ENCODE measurements around the gene PPP4R4. TPM values are rescaled to one million over a fixed set of nuclear protein-coding genes. Genes with fewer than 3 reads are reported as not detected.

PPP4R4 gene
- total RNA-seq, 4 donors from 2014 or later: 0.24 to 4.4 (median 1.3) TPM

GRCh38 chr14:94278731-94279130, 104.6 kb downstream of the PPP4R4 start:
- H3K36me3 ChIP-seq: no peaks in the 10 kb centered on the region
- WGBS: 69% methylated on average over 2 of the region's 2 CpGs
- no peaks in the 10 kb centered on the region for H3K4me1 ChIP-seq
- no peak overlapping the region for H3K27ac ChIP-seq
- H3K9me3 ChIP-seq: no peaks in the 10 kb centered on the region
- TF ChIP-seq CTCF (IDR thresholded peaks at IDR 0.05) (no peak), POLR2AphosphoS5 (IDR thresholded peaks at IDR 0.05) (no peak), EP300 (IDR thresholded peaks at IDR 0.05) (no peak), POLR2A (IDR thresholded peaks at IDR 0.05) (no peak)
- H3K27me3 ChIP-seq: no peaks in the 10 kb centered on the region
- no peak for DNase-seq (ENCODE audit: low spot score in 2 of 2)
- H3K4me3 ChIP-seq: no peak overlapping the region

DNA sequence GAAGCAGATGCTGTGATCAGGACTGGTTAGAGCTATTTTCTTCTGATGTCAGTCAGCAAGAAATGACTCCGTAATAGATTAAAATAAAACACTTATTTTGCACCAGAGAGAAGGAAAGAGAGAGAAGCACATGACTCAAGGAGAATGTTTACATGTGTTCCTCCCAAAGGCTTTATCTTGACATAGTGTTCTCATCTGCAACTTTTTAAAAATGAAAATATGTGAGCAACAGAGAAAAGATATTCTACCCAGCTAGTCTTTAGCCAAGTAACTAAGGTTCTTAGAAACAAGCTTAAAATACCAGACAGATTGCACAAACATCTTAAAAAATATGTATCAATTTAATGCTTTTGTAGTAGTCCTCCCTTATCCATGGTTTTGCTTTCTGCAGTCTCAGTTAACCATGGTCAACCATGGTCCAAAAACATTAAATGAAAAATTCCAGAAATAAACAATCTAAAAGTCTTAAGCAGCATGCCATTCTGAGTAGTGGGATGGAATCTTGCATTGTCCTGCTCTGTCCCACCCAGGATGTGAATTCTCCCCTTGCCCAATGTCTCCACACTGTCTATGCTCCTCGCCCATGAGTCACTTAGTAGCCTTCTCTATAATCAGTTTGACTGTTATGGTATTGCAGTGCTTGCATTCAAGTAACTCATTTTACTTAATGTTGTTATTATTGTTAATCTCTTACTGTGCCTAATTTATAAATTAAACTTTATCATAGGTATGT, 109.0 kb downstream of the PPP4R4 start:
- H3K27ac ChIP-seq: no peak overlapping the region
- no peaks in the 10 kb centered on the region for H3K9me3 ChIP-seq
- TF ChIP-seq POLR2AphosphoS5 (IDR thresholded peaks at IDR 0.05): no peak
- TF ChIP-seq EP300 (IDR thresholded peaks at IDR 0.05): no peak
- no peak for TF ChIP-seq CTCF (IDR thresholded peaks at IDR 0.05)
- TF ChIP-seq POLR2A (IDR thresholded peaks at IDR 0.05): no peak
- H3K27me3 ChIP-seq: no peaks in the 10 kb centered on the region
- no peak for DNase-seq (ENCODE audit: low spot score in 2 of 2)
- H3K4me1 ChIP-seq: no peaks in the 10 kb centered on the region
- 79% methylated on average over 2 of the region's 2 CpGs for WGBS
- no peak overlapping the region for H3K4me3 ChIP-seq
- H3K36me3 ChIP-seq: no peaks in the 10 kb centered on the region

DNA sequence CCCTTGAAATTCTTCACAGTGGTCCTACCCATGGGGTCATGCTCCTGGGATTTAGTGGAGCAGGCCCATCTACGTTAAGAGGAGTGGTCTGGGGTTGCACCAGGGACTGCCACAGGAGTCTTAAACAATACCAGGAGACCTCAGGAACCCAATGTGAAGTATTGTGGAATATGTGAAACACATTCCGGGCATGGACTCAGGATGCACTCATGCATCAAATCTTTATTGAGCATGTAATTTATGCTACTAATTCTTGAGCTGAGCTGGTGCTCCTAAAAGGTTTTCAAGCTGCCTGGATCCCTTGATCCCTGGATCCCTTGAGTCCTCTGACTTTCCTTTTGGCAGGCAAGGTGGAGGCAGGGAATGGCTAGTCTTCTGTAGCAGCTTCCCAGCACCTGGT, 110.1 kb downstream of the PPP4R4 start:
- TF ChIP-seq CTCF (IDR thresholded peaks at IDR 0.05): no peak
- TF ChIP-seq EP300 (IDR thresholded peaks at IDR 0.05): no peak
- TF ChIP-seq POLR2A (IDR thresholded peaks at IDR 0.05): no peak
- TF ChIP-seq POLR2AphosphoS5 (IDR thresholded peaks at IDR 0.05): no peak
- WGBS: 82% methylated on average over 2 of the region's 2 CpGs

GRCh38 chr14:94285158-94285557, 111.0 kb downstream of the PPP4R4 start:
- H3K9me3 ChIP-seq: no peaks in the 10 kb centered on the region
- TF ChIP-seq EP300 (IDR thresholded peaks at IDR 0.05) (no peak), POLR2A (IDR thresholded peaks at IDR 0.05) (no peak), CTCF (IDR thresholded peaks at IDR 0.05) (no peak), POLR2AphosphoS5 (IDR thresholded peaks at IDR 0.05) (no peak)
- no peak for DNase-seq (ENCODE audit: low spot score in 2 of 2)

More for the DNA sequence above, 110.1 kb downstream of the PPP4R4 start:
- DNase-seq (ENCODE audit: low spot score in 2 of 2): no peak
- no peaks in the 10 kb centered on the region for H3K9me3 ChIP-seq
- no peaks in the 10 kb centered on the region for H3K27me3 ChIP-seq
- H3K27ac ChIP-seq: no peak overlapping the region
- no peak overlapping the region for H3K4me3 ChIP-seq
- H3K36me3 ChIP-seq: no peaks in the 10 kb centered on the region
- H3K4me1 ChIP-seq: no peaks in the 10 kb centered on the region

DNA sequence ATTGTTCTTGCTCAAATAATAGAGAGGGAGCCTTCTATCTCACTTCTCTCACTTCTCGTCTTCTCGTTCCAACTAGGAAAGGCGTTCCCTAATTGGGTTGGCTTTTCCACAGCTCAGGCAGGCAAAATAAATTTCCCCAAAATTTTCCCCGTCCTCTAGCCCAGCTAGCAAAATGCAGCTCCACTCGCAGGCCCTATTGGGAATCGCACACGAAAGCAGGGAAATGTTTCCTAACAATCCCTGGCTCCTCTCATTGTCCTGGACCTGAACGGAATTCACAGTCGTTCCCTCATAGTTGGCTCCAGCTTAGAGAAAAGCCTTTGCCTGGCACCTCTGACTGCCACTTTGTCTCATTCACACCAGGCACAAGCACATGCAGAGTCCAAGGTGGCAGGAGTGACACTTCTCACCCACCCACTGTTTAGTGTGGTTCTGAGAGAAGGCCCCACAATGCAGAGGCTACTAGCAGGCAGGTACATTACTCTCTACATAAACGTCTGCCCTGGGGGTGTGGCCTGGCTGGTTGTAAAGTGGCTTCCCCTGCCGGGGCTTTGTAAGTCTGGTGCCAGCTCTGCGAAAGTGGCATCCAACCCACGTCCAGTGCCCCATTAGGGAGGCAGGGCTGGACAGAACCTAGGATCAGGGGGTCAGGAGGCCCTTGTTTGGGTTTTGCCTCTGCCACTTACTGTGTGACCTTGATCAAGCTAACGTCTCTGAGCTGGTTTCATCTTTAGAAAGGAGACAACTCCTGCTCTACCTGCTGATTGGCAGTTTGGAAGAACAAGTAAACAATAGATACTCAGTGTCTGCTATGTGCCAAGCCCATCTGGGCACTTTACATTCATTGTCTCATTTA, 114.7 kb downstream of the PPP4R4 start:
- Histone ChIP-seq H3K27ac (no peak overlapping the region), H3K4me1 (no peaks in the 10 kb centered on the region), H3K9me3 (no peaks in the 10 kb centered on the region), H3K27me3 (no peaks in the 10 kb centered on the region), H3K4me3 (no peak overlapping the region), H3K36me3 (no peaks in the 10 kb centered on the region)
- no peak for DNase-seq (ENCODE audit: low spot score in 2 of 2)
- WGBS: 73% methylated on average over 14 of the region's 14 CpGs
- TF ChIP-seq POLR2AphosphoS5 (IDR thresholded peaks at IDR 0.05) (no peak), EP300 (IDR thresholded peaks at IDR 0.05) (no peak), POLR2A (IDR thresholded peaks at IDR 0.05) (no peak), CTCF (IDR thresholded peaks at IDR 0.05) (no peak)

More at GRCh38 chr14:94285158-94285557, 111.0 kb downstream of the PPP4R4 start:
- Histone ChIP-seq H3K4me1 (no peaks in the 10 kb centered on the region), H3K27ac (no peak overlapping the region), H3K36me3 (no peaks in the 10 kb centered on the region), H3K27me3 (no peaks in the 10 kb centered on the region), H3K4me3 (no peak overlapping the region)
